Esophagus mucosa (tissue), 1 donor: Measurements from ENCODE around the gene ARL5C. TPM values are rescaled to one million over a fixed set of nuclear protein-coding genes. Genes with fewer than 3 reads are reported as not detected.
"Not testable (repeated sequence)": the region's sequence is repeated elsewhere in the genome, so short reads cannot be mapped to it uniquely, and the experiment has no call there.

ENCODE experiments used
- ATAC-seq: fragments of 200-7000 bp; cut with Tn5 transposase; one replicate; pipeline ENCODE4 v1.9.1; 2020
- total RNA-seq: library from RNA; stranded (reverse); gene quantifications from one replicate; pipeline ENCODE4 v1.2.4, GENCODE V29; 2023
- donor health status: DM: yes; HTN: yes; CAD: no.

The ARL5C gene
- total RNA-seq, 1 donor from 2014 or later = not detected

DNA sequence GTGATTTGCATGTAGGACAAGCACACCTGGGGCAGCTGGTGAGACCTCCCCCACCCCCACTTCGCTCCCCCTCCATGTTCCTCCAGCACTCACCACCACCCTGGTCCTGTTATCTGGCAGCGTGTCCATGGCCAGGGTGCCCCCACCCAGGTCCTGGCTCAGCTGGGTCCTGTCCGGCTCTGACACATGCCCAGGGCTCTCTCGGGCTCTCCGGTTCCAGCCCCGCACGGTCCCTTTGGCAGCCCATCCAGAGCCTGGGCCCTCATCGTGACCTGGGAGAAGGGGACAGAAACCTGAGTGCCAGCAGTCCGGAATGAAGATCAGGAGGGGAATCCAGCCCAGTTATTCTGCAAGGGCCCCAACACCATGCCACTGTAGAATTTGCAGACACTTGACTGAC is 26.4 kb downstream of the ARL5C start:
- ATAC-seq = no peak

DNA sequence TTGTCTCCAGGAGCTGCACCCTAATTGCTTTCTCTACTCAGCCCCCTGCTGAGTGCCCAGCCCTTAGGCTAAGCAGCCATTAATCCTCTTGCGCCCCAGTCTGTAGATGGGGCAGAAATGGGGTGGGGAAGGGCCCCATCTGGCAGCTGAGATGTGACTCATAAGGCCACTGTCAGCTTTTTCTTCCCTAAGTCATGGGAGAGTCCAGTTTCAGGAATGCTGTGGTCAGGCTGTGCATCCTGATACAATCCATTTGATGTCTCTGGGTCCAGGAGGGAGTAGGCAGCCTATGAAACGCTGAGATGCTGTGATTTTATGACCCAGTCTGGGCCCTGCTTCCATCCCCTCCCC is 26.8 kb downstream of the ARL5C start:
- ATAC-seq = peak; percentile 29

DNA sequence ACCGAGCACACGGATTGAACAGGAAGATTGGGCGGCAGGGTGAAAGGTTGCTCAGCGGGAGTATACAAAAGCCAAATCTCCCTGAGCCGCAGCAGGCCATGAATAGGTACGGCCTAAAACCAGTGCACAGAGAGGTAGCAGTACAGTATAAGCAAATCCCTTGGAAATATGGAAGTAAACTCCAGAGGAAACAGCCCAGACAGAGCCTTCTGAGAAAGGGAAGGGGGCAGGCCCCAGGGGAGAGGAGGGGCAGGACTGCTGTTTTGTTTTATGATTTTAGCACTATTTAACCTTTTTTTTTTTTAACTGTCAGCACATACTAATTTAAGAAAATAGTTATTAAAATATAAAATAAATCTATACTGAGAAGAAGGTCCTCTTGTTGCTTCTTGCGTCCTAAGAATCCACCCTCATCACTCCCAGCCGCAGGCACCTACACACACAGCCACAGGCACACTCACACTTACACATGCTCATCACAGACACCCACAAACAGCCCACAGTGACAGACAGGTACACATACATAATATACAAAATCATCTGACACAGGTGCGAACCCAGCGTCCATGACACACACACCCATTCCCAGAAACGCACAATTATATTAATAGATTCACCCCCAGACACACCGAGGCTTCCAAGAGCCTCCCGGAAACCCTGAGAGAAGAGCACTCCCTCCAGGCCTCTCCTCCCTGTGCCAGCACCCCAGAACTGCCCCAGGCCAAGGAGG is 27.4 kb downstream of the ARL5C start:
- no peak for ATAC-seq

- ATAC-seq = no peak
Observed at GRCh38 chr17:39134878-39135277, 31.1 kb downstream of the ARL5C start.

- peak; percentile 50 for ATAC-seq
Observed at GRCh38 chr17:39132192-39132610, 33.8 kb downstream of the ARL5C start.

DNA sequence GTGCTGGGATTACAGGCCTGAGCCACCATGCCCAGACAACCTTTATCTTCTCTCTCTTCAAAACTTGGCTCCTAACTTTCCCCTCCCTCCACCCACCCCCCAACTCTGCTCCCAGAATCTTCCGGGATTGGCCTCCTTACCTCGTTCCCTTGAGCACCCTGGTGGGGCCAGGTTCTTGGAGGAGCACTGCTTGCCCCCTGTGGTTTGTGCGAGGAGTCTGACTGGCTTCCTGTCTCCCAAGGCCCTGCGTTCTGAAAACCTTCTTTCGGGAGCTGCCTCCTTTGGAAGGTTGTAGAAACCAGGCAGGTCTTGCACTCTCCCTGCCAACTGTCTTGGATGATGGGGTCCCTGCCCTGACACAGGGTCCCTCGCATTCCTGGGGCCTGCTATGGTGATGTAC is 34.3 kb downstream of the ARL5C start:
- no peak for ATAC-seq

- ATAC-seq = no peak
Observed at GRCh38 chr17:39130205-39130604, 35.8 kb downstream of the ARL5C start.

DNA sequence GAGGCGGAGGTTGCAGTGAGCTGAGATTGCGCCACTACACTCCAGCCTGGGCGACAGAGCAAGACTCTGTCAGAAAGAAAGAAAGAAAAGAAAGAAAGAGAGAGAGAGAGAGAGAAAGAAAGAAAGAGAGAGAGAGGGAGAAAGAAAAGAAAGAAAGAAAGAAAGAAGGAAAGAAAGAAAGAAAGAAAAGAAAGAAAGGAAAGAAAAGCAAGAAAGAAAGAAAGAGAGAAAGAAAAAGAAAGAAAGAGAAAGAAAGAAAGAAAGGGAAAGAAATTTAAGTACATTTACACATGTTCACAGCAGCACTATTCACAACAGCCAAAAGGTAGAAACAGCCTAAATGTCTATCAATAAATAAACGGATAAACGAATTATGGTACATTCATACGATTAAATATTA is 36.4 kb downstream of the ARL5C start:
- not testable (repeated sequence) for ATAC-seq

DNA sequence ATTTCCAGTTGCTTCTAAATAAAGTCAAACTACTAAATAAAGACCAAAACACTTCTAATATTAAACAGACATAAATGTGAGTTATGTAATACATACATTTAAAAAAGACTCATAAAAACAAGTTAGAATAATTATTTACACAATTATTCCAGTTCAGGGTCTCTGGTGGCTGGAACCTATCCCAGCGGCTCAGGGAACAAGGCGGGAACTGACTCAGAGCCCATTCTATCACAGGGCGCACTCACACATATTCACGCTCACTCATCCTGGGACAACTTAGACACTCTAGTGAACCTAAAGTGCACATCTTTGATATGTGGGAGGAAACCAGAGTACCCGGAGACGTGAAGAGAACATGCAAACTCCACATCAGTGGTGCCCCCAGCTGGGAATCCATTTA is 39.5 kb downstream of the ARL5C start:
- ATAC-seq = no peak

DNA sequence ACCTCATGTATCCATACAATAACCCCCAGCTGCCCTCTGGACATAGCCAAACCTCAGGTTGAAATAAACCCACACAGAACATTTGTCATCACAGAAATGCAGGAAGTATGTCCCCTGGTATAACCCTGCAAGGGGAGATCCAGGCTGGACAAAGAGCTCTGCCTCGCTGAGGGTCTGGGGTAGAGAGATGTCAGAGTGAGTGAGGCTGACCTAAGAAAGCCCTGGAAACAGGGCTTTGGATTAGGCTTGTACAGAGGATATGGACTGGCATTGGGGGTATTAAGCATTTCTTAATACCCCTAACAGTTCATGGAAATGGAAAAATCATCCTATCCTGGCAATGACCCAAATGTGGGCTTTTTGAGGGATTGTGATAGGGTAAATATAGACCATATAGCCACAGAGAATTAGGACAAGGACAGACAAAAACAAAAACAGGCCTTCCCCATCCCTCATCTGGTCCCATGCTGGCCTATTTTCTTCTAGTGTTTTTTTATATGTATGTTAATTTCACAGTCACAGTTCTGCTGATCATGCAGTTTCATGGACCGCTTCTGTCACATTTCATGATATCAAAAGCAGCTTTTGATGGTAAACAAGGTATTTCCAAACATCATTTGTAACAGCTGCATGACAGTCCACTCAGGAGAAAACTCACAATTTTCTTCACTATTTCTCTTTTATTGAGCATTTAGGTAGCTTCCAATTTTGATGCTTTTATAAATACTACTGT is 40.7 kb downstream of the ARL5C start:
- ATAC-seq = no peak

GRCh38 chr17:39123627-39124026 is 42.3 kb downstream of the ARL5C start:
- ATAC-seq = peak; percentile 39

DNA sequence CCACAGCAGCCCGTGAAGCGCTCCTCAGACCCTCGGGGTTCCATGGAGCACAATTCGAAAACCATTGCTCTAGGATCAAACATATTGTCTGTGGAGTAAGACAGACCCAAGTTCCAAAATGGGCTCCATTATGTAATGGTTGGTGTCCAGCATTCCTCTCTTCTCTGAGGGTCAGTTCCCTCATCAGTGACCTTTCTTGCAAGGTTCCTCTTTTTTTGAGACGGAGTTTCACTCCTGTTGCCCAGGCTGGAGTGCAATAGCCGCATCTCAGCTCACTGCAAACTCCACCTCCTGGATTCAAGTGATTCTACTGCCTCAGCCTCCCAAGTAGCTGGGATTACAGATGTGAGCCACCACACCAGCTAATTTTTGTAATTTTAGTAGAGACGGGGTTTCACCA is 43.0 kb downstream of the ARL5C start:
- ATAC-seq = no peak

- not testable (repeated sequence) for ATAC-seq
Observed at GRCh38 chr17:39121919-39122318, 44.0 kb downstream of the ARL5C start.

DNA sequence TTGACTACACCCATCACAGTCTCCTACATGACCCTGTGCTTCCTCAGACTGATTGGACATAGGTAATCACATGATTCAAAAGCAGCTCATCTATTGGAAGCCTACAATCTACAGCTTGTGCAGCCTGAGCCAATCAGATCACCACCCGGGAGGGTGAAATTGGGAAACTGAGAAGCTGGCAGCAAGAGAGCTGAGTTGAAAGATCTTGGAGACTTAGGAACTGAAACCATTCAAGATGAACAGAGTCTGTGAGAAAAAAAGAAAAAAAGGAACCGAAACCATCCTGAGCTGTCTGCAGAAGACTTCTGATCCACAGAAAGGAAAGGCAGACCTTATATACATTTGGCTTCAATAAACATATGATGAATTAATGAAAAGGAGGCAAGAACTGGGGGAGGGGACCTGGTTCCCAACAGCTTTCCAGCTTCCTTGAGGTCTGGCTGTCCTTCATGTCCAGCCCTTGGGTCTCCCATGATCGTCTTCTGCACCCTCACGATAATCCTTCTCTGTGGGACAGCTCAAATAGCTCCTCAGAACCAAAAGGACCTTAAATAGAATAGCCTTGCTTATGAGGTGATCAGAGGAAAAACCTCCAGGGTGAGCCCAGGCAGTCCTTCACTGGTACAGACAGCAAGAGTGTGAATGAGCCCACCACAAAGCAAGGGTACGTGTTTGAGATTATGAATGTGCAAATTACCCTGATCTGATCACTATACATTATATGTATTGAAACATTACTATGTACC is 47.1 kb downstream of the ARL5C start:
- no peak for ATAC-seq

- ATAC-seq = no peak
Observed at GRCh38 chr17:39116224-39116623, 49.7 kb downstream of the ARL5C start.

- no peak for ATAC-seq
Observed at GRCh38 chr17:39115135-39115534, 50.8 kb downstream of the ARL5C start.

DNA sequence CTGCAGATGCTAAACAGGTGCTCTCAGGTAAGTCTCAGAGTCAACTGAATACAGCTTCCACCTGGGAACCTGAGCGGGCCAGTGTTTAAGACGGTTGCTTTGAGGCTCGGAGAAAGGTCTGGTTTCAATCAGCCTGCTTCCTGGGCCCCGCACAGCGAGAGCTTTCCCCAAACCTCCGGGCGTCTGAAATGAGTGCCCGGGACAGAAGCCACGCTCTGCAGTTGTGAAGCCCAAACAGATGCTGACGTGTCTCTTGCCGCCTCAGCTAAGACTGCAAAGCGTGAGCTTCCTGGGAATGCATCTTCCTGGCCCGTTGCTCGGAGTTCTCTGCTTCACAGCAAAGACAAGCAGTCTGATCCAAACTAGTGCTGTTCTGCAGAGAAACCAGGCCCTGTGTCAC is 51.2 kb downstream of the ARL5C start:
- no peak for ATAC-seq

- ATAC-seq = no peak
Observed at GRCh38 chr17:39113871-39114270, 52.1 kb downstream of the ARL5C start.

- ATAC-seq = no peak
Observed at GRCh38 chr17:39110435-39111136, 55.4 kb downstream of the ARL5C start.

GRCh38 chr17:39108461-39109375 is 57.2 kb downstream of the ARL5C start:
- no peak for ATAC-seq

DNA sequence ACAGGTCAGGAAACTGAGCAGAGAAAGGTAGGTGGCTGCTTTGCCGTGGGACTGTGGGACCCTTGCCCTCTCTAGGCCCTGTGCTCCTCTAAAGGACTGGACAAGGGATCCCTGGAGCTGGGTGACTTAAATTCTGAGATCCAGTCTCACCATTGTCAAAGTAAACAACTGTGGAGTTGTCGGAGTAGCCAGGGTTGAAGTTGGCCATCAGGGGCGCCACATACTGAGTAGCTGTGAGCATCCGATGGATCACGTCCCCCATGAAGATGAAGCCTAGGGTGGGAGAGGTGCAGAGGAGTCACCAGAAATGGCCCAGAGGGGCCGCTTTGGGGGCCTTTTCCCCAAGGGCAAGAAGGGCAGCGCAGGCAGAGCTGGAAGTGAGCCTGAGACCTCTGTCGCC is 58.0 kb downstream of the ARL5C start:
- ATAC-seq = no peak

- ATAC-seq = no peak
Observed at GRCh38 chr17:39107155-39107554, 58.8 kb downstream of the ARL5C start.
